ENCODE data around the gene ACBD6. TPM values are rescaled to one million over a fixed set of nuclear protein-coding genes. Genes with fewer than 3 reads are reported as not detected.

ACBD6 gene
- total RNA-seq, 1 donor from 2014 or later = 66.1 TPM

GRCh38 chr1:180309338-180309737 lies 193.0 kb downstream of the ACBD6 start:
- H3K4me3 ChIP-seq (ENCODE audit: low read depth, low read length) = no peak overlapping the region
- DNase-seq (ENCODE audit: low read depth) = peak; percentile 83
- no peak for TF ChIP-seq CTCF (conservative IDR thresholded peaks at IDR 0.05; ENCODE audit: low read depth, low read length)

GRCh38 chr1:180301135-180301742 lies 201.1 kb downstream of the ACBD6 start:
- no peak overlapping the region for H3K4me3 ChIP-seq (ENCODE audit: low read depth, low read length)
- no peak for TF ChIP-seq CTCF (conservative IDR thresholded peaks at IDR 0.05; ENCODE audit: low read depth, low read length)
- no peak for DNase-seq (ENCODE audit: low read depth)

GRCh38 chr1:180299479-180300221 lies 202.7 kb downstream of the ACBD6 start:
- TF ChIP-seq CTCF (conservative IDR thresholded peaks at IDR 0.05; ENCODE audit: low read depth, low read length) = no peak
- H3K4me3 ChIP-seq (ENCODE audit: low read depth, low read length) = no peak overlapping the region

GRCh38 chr1:180295999-180296398 lies 206.4 kb downstream of the ACBD6 start:
- no peak overlapping the region for H3K4me3 ChIP-seq (ENCODE audit: low read depth, low read length)
- no peak for TF ChIP-seq CTCF (conservative IDR thresholded peaks at IDR 0.05; ENCODE audit: low read depth, low read length)
- DNase-seq (ENCODE audit: low read depth) = no peak

More at GRCh38 chr1:180299479-180300221, 202.7 kb downstream of the ACBD6 start:
- DNase-seq (ENCODE audit: low read depth) = no peak

GRCh38 chr1:180294711-180295110 lies 207.7 kb downstream of the ACBD6 start:
- DNase-seq (ENCODE audit: low read depth) = no peak
- no peak overlapping the region for H3K4me3 ChIP-seq (ENCODE audit: low read depth, low read length)
- no peak for TF ChIP-seq CTCF (conservative IDR thresholded peaks at IDR 0.05; ENCODE audit: low read depth, low read length)

- TF ChIP-seq CTCF (conservative IDR thresholded peaks at IDR 0.05; ENCODE audit: low read depth, low read length) = no peak
- H3K4me3 ChIP-seq (ENCODE audit: low read depth, low read length) = no peak overlapping the region
- no peak for DNase-seq (ENCODE audit: low read depth)
Measured at GRCh38 chr1:180291004-180291403, 211.4 kb downstream of the ACBD6 start.

All from epithelial cell of proximal tubule (primary cell).